Lower leg skin (tissue), 4 donors: ENCODE results near the gene SLC9B2. TPM values are rescaled to one million over a fixed set of nuclear protein-coding genes. Genes with fewer than 3 reads are reported as not detected.
"Not testable (repeated sequence)": the region's sequence is repeated elsewhere in the genome, so short reads cannot be mapped to it uniquely, and the experiment has no call there.

Source experiments
- DNase-seq, 2 donors: peaks; one replicate each; pipeline ENCODE4 v3.0.0-alpha.2; 2019; ENCODE audit warnings: low spot score in 2 of 2
- H3K4me3 ChIP-seq: fragments of 200-600 bp; sonication (generic); 2 replicates; pipeline ENCODE4 v1.5.1; 2017; ENCODE audit warnings: mild to moderate bottlenecking, low read depth; ENCODE audit not compliant: poor library complexity, severe bottlenecking
- CTCF ChIP-seq, 3 donors: fragments of 450-650 bp; IDR thresholded peaks; one replicate each; pipeline ENCODE4 v1.5.1; 2016; ENCODE audit warnings: antibody characterized with exemption in 3 of 3, mild to moderate bottlenecking in 3 of 3, moderate library complexity in 2 of 3
- POLR2A ChIP-seq, 2 donors: fragments of 450-650 bp; IDR thresholded peaks; one replicate each; pipeline ENCODE4 v1.6.1; 2016 to 2017; ENCODE audit warnings: antibody characterized with exemption in 2 of 2, mild to moderate bottlenecking in 1 of 2, moderate library complexity in 1 of 2
- WGBS, 2 donors: methylation state at CpG; one replicate each; pipeline ENCODE4 v1.1.5; 2018; 5-methylcytosine and 5-hydroxymethylcytosine counted together
- intact Hi-C: fragments of 100-400 bp; cut with DNase I; formaldehyde crosslinking; loops from one replicate; pipeline ENCODE4 v1.15.0; 2023; ENCODE audit warnings: low total_unique reads
- total RNA-seq, 4 donors: library from RNA; depleted of rRNA; stranded (reverse); fragments of >200 nt; gene quantifications; one replicate each; pipeline ENCODE4 v1.1.0, GENCODE V29; 2016

Gene SLC9B2
- total RNA-seq, 4 donors from 2014 or later: 1.3 to 4.3 (median 2.8) TPM

DNA sequence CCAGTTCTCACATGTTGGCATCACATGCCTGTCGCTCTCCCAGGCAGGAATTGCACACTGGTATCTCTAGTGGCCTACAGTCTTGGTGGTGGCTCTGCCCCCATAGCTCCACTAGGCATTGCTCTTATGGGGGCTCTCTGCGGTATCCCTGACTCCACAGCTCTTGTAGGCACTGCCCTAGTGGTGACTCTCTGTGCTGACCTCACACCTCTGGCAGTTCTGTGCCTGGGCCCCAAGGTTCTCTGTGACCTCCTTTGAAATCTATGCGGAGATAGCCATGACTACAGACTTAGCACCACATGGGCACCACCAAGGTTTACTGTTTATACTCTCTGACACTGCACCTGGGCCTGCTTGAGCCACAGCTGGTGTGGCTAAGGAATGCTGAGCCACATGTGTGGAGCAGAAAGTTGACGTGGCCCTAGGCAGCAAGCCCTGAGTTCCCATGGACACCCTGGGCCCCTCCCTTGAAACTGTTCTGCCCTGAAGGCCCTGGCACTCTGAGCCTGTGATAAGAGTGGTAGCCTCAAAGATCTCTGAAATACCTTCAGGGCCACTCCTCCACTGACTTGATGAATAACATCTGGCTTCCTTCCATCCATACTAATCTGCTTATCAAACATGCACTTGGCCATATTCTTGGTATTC, 65.1 kb downstream of the SLC9B2 start:
- peak in 1 of 2 donors; percentile 82 for DNase-seq
- TF ChIP-seq POLR2A (IDR thresholded peaks at IDR 0.05) (no peak), CTCF (IDR thresholded peaks at IDR 0.05) (no peak)
- intact Hi-C loops: loop anchor here (5.0 to 10.0 kb wide), 4 partner anchors 83 to 567 kb away; partner anchors contain the start of gene BDH2
- no peak overlapping the region for H3K4me3 ChIP-seq
- 61 to 65% methylated on average over 4 of the region's 4 CpGs for WGBS, 2 donors

GRCh38 chr4:103010804-103011203, 65.8 kb downstream of the SLC9B2 start:
- no peak for TF ChIP-seq POLR2A (IDR thresholded peaks at IDR 0.05)
- no peak for TF ChIP-seq CTCF (IDR thresholded peaks at IDR 0.05)
- DNase-seq: no peak
- intact Hi-C loops: loop anchor here (5.0 to 10.0 kb wide), 4 partner anchors 84 to 566 kb away; partner anchors contain the start of gene BDH2
- 94 to 97% methylated on average over 1 of the region's 1 CpG for WGBS, 2 donors
- H3K4me3 ChIP-seq: no peak overlapping the region

DNA sequence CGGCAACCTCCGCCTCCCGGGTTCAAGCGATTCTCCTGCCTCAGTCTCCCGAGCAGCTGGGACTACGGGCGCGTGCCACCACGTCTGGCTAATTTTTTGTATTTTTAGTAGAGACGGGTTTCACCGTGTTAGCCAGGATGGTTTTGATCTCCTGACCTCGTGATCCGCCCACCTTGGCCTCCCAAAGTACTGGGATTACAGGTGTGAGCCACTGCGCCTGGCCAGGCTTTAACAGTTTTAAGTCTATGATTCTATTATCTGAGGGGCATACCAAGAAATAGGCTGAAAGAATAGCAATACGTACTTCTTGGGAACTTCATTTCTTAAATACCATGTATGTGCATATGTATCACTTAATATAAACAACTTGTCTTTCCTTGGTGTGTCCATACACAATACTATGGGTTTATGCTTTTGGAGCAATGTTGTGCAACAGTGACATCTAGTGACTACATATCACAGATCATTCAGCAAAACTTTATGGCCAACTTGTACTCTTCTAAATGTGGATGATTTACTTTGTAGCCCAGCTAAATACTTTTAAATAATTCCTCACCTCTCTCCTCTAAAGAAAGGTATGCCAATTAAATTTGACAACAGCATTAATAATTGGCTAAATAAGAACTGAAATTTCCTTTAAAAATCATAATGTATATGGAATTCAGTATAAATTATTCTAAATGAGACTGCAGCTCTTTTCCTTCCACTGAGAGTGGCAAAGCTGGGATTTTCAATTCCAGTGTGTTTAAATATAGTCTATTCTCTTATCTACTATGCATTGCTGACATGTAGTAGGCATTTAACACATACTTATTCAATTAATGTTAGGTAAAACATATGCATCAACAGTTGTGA, 67.5 kb downstream of the SLC9B2 start:
- 70 to 74% methylated on average over 15 of the region's 15 CpGs for WGBS, 2 donors
- no peak overlapping the region for H3K4me3 ChIP-seq
- intact Hi-C loops: no loop called here
- DNase-seq: no peak
- TF ChIP-seq CTCF (IDR thresholded peaks at IDR 0.05) (no peak), POLR2A (IDR thresholded peaks at IDR 0.05) (no peak)

GRCh38 chr4:103002551-103002950, 74.0 kb downstream of the SLC9B2 start:
- no peak overlapping the region for H3K4me3 ChIP-seq
- intact Hi-C loops: no loop called here
- TF ChIP-seq POLR2A (IDR thresholded peaks at IDR 0.05): no peak
- TF ChIP-seq CTCF (IDR thresholded peaks at IDR 0.05): no peak
- DNase-seq: no peak
- WGBS, 2 donors: 67 to 68% methylated on average over 2 of the region's 2 CpGs

- TF ChIP-seq POLR2A (IDR thresholded peaks at IDR 0.05): no peak
- TF ChIP-seq CTCF (IDR thresholded peaks at IDR 0.05): no peak
- no peak overlapping the region for H3K4me3 ChIP-seq
- intact Hi-C loops: no loop called here
- WGBS, 2 donors: 71 to 83% methylated on average over 1 of the region's 1 CpG
- no peak for DNase-seq
Observed at GRCh38 chr4:102994803-102995202, 81.8 kb downstream of the SLC9B2 start.

GRCh38 chr4:102993985-102994384, 82.6 kb downstream of the SLC9B2 start:
- DNase-seq, intact Hi-C loops, H3K4me3 ChIP-seq: not testable (repeated sequence)
